Astrocyte (in vitro differentiated cells and primary cell): Measurements from ENCODE around the gene ZNF653.

ENCODE experiments used
- CTCF ChIP-seq: IDR thresholded peaks from 2 replicates; pipeline ENCODE4 v1.5.1; 2011; ENCODE audit warnings: low read depth, mild to moderate bottlenecking, inconsistent platforms, low read length, moderate library complexity; ENCODE audit not compliant: insufficient read depth
- EZH2 ChIP-seq: IDR thresholded peaks from 2 replicates; pipeline ENCODE4 v1.6.1; 2012; ENCODE audit warnings: mild to moderate bottlenecking, low read length, inconsistent platforms; ENCODE audit not compliant: insufficient read depth

- TF ChIP-seq CTCF (no peak), EZH2 (no peak)
These were observed 40.0 kb downstream of the ZNF653 start for GRCh38 chr19:11465600-11465999.
